HEK293T (cell line): ENCODE measurements around the gene PHF14.

Experiments
- CTCF ChIA-PET: fragments of 350-600 bp; formaldehyde crosslinking; extraction: SDS; loops from one replicate; lab custom pipeline; 2021; ENCODE audit warnings: antibody characterized with exemption, inconsistent platforms; lab: Yijun Ruan, JAX
- POLR2A ChIA-PET: fragments of 350-600 bp; formaldehyde crosslinking; extraction: SDS; loops from one replicate; lab custom pipeline; 2020; ENCODE audit warnings: antibody characterized with exemption, inconsistent platforms; lab: Yijun Ruan, JAX
- DNase-seq: peaks from one replicate; pipeline ENCODE4 v3.0.0; 2012; ENCODE audit warnings: mixed read lengths; ENCODE audit errors: extremely low spot score
- ARNT ChIP-seq: fragments of 450-650 bp; IDR thresholded peaks from 2 replicates; pipeline ENCODE4 v1.6.1; 2017; ENCODE audit warnings: mild to moderate bottlenecking
- BHLHE40 ChIP-seq: fragments of 450-650 bp; IDR thresholded peaks from 2 replicates; pipeline ENCODE4 v1.6.1; 2016; ENCODE audit warnings: mild to moderate bottlenecking, moderate library complexity, borderline replicate concordance
- CTBP1 ChIP-seq: fragments of 450-650 bp; IDR thresholded peaks from 2 replicates; pipeline ENCODE4 v1.6.1; 2016; ENCODE audit warnings: borderline replicate concordance
- ELF4 ChIP-seq: fragments of 450-650 bp; IDR thresholded peaks from 2 replicates; pipeline ENCODE4 v1.6.1; 2017; ENCODE audit warnings: antibody characterized with exemption
- FOXA1 ChIP-seq: fragments of 450-650 bp; IDR thresholded peaks from 2 replicates; pipeline ENCODE4 v1.6.1; 2016; ENCODE audit warnings: mild to moderate bottlenecking
- FOXK2 ChIP-seq: fragments of 450-650 bp; IDR thresholded peaks from 2 replicates; pipeline ENCODE4 v1.6.1; 2016; ENCODE audit warnings: mild to moderate bottlenecking
- FOXM1 ChIP-seq: fragments of 450-650 bp; IDR thresholded peaks from 2 replicates; pipeline ENCODE4 v1.6.1; 2017; ENCODE audit warnings: mild to moderate bottlenecking, borderline replicate concordance
- HDGF ChIP-seq: fragments of 450-650 bp; IDR thresholded peaks from 2 replicates; pipeline ENCODE4 v1.6.1; 2017; ENCODE audit warnings: antibody characterized with exemption, borderline replicate concordance
- L3MBTL2 ChIP-seq: fragments of 450-650 bp; conservative IDR thresholded peaks from 2 replicates; pipeline ENCODE4 v1.6.1; 2016; ENCODE audit warnings: mild to moderate bottlenecking
- LEF1 ChIP-seq: fragments of 450-650 bp; IDR thresholded peaks from 2 replicates; pipeline ENCODE4 v1.6.1; 2017; ENCODE audit warnings: mild to moderate bottlenecking, borderline replicate concordance
- NFRKB ChIP-seq: fragments of 450-650 bp; IDR thresholded peaks from 2 replicates; pipeline ENCODE4 v1.6.1; 2016; ENCODE audit warnings: mild to moderate bottlenecking, moderate library complexity
- PKNOX1 ChIP-seq: fragments of 450-650 bp; IDR thresholded peaks from 2 replicates; pipeline ENCODE4 v1.6.1; 2016
- SP1 ChIP-seq: fragments of 450-650 bp; IDR thresholded peaks from 2 replicates; pipeline ENCODE4 v1.6.1; 2017
- SUZ12 ChIP-seq: fragments of 450-650 bp; IDR thresholded peaks from 2 replicates; pipeline ENCODE4 v1.6.1; 2016; ENCODE audit warnings: mild to moderate bottlenecking
- TARDBP ChIP-seq: fragments of 450-650 bp; IDR thresholded peaks from 2 replicates; pipeline ENCODE4 v1.6.1; 2016
- ZNF384 ChIP-seq: fragments of 450-650 bp; IDR thresholded peaks from 2 replicates; pipeline ENCODE4 v1.6.1; 2016

The PHF14 gene

GRCh38 chr7:11127114-11127785, 153.6 kb downstream of the PHF14 start:
- DNase-seq, result no peak
- ChIA-PET CTCF (interaction anchor here (0.6 kb wide), 2 partner anchors 64 to 124 kb away, joined by 3 read pairs; no protein-coding TSS in a partner anchor), POLR2A (no interaction called here)
- no peak for TF ChIP-seq FOXK2
- no peak for TF ChIP-seq PKNOX1
- TF ChIP-seq ZNF384, result no peak

- no peak for DNase-seq
- no peak for TF ChIP-seq FOXM1
- no peak for TF ChIP-seq L3MBTL2
- no peak for TF ChIP-seq ZNF384
- no peak for TF ChIP-seq SUZ12
- no peak for TF ChIP-seq FOXK2
- no peak for TF ChIP-seq NFRKB
- no peak for TF ChIP-seq TARDBP
- TF ChIP-seq BHLHE40, result no peak
- CTCF ChIA-PET, result no interaction called here
- POLR2A ChIA-PET, result no interaction called here
Observed at GRCh38 chr7:11127988-11128387, 154.3 kb downstream of the PHF14 start.

GRCh38 chr7:11128498-11128897, 154.8 kb downstream of the PHF14 start:
- TF ChIP-seq FOXK2 (no peak), BHLHE40 (no peak), CTBP1 (no peak), SP1 (no peak), LEF1 (no peak), PKNOX1 (no peak), ZNF384 (no peak), FOXM1 (no peak), L3MBTL2 (no peak), HDGF (no peak), TARDBP (no peak), ELF4 (no peak)
- DNase-seq, result no peak
- ChIA-PET POLR2A (no interaction called here), CTCF (no interaction called here)

GRCh38 chr7:11130012-11130411, 156.3 kb downstream of the PHF14 start:
- ChIA-PET POLR2A (no interaction called here), CTCF (no interaction called here)
- no peak for TF ChIP-seq SUZ12
- no peak for TF ChIP-seq FOXM1
- no peak for TF ChIP-seq CTBP1
- TF ChIP-seq TARDBP, result no peak
- no peak for DNase-seq

GRCh38 chr7:11130601-11131000, 156.9 kb downstream of the PHF14 start:
- DNase-seq, result no peak
- ChIA-PET POLR2A (no interaction called here), CTCF (no interaction called here)
- TF ChIP-seq HDGF (no peak), BHLHE40 (no peak), NFRKB (no peak), SP1 (no peak), ZNF384 (no peak), SUZ12 (no peak), ELF4 (no peak), ARNT (no peak), TARDBP (no peak), L3MBTL2 (no peak), FOXK2 (no peak), PKNOX1 (no peak), FOXA1 (no peak), CTBP1 (no peak), FOXM1 (no peak), LEF1 (no peak)

GRCh38 chr7:11133436-11133959, 159.8 kb downstream of the PHF14 start:
- no peak for TF ChIP-seq HDGF
- no peak for TF ChIP-seq CTBP1
- TF ChIP-seq FOXA1, result no peak
- TF ChIP-seq PKNOX1, result no peak
- TF ChIP-seq ZNF384, result no peak
- TF ChIP-seq LEF1, result no peak
- no peak for TF ChIP-seq ELF4
- TF ChIP-seq TARDBP, result no peak
- TF ChIP-seq SP1, result no peak
- no peak for TF ChIP-seq L3MBTL2
- no peak for TF ChIP-seq FOXM1
- no peak for TF ChIP-seq NFRKB
- DNase-seq, result no peak
- ChIA-PET POLR2A (no interaction called here), CTCF (no interaction called here)
